Hematopoietic multipotent progenitor cell treated with erythropoietin and hydrocortisone succinate and interleukin-3 and kit ligand, for 4 days (in vitro differentiated cells): ENCODE results near the gene OR2AP1.
A peak's percentile ranks its signal among the peaks of the same experiment; 100 is the strongest.
"Not testable (repeated sequence)": the region's sequence is repeated elsewhere in the genome, so short reads cannot be mapped to it uniquely, and the experiment has no call there.

Experiments used
- DNase-seq: peaks from one replicate; pipeline ENCODE4 v3.0.0-alpha.2; 2015

The OR2AP1 gene

GRCh38 chr12:55572168-55572567 is at the start of gene OR2AP1:
Gene OR2AP1 (plus strand): TSS chr12:55572468. CDS start chr12:55574415, 1,947 bp downstream.
- DNase-seq: no peak

GRCh38 chr12:55548235-55548634 is 24.0 kb upstream of the OR2AP1 start:
- DNase-seq: peak; percentile 43

GRCh38 chr12:55548756-55549155 is 23.5 kb upstream of the OR2AP1 start:
- DNase-seq: peak; percentile 81

GRCh38 chr12:55549302-55549701 is 23.0 kb upstream of the OR2AP1 start, which contains the start of gene OR6C4:
Gene OR6C4 (plus strand): TSS chr12:55549602. CDS start chr12:55551227, 1,625 bp downstream.
- DNase-seq: peak; percentile 2

- DNase-seq: no peak
Observed at GRCh38 chr12:55554296-55554695, 18.0 kb upstream of the OR2AP1 start.

GRCh38 chr12:55570060-55570459 is 2.2 kb upstream of the OR2AP1 start:
- DNase-seq: not testable (repeated sequence)

GRCh38 chr12:55570689-55571088 is 1.6 kb upstream of the OR2AP1 start:
- DNase-seq: not testable (repeated sequence)

GRCh38 chr12:55582066-55582465 is 9.8 kb downstream of the OR2AP1 start:
- no peak for DNase-seq

GRCh38 chr12:55585817-55586216 is 13.5 kb downstream of the OR2AP1 start:
- no peak for DNase-seq

- DNase-seq: not testable (repeated sequence)
Observed at GRCh38 chr12:55590152-55590551, 17.9 kb downstream of the OR2AP1 start.

GRCh38 chr12:55607821-55608594 is 35.7 kb downstream of the OR2AP1 start:
- DNase-seq: no peak

- no peak for DNase-seq
Observed at GRCh38 chr12:55610598-55610997, 38.3 kb downstream of the OR2AP1 start.

GRCh38 chr12:55612646-55613045 is 40.4 kb downstream of the OR2AP1 start:
- no peak for DNase-seq

- DNase-seq: no peak
Observed at GRCh38 chr12:55614764-55615163, 42.5 kb downstream of the OR2AP1 start.

- peak; percentile 95 for DNase-seq
Observed at GRCh38 chr12:55619354-55620138, 47.3 kb downstream of the OR2AP1 start.

GRCh38 chr12:55624056-55624455 is 51.8 kb downstream of the OR2AP1 start:
- no peak for DNase-seq
